Activated CD4-positive, alpha-beta T cell treated with anti-CD3 and anti-CD28 coated beads, Interleukin-2, amount 10 ng/mL, durations not matched to agents 24 days and 14 days (primary cell): ENCODE results near the gene NLGN4X. TPM values are rescaled to one million over a fixed set of nuclear protein-coding genes. Genes with fewer than 3 reads are reported as not detected.

Experiments
- DNase-seq: peaks from one replicate; pipeline ENCODE4 v3.0.0; 2022
- H3K27ac Mint-ChIP-seq: one replicate; pipeline ENCODE4 v1.8.0; 2022; ENCODE audit warnings: mild to moderate bottlenecking, mixed read lengths
- H3K27me3 Mint-ChIP-seq: one replicate; pipeline ENCODE4 v1.8.0; 2022; ENCODE audit warnings: mixed read lengths
- H3K36me3 Mint-ChIP-seq: one replicate; pipeline ENCODE4 v1.8.0; 2022; ENCODE audit warnings: low read depth, mild to moderate bottlenecking, mixed read lengths
- H3K4me1 Mint-ChIP-seq: one replicate; pipeline ENCODE4 v1.8.0; 2021; ENCODE audit warnings: mixed read lengths
- H3K4me3 Mint-ChIP-seq: one replicate; pipeline ENCODE4 v1.8.0; 2022; ENCODE audit warnings: mild to moderate bottlenecking, moderate library complexity, mixed read lengths
- H3K9me3 Mint-ChIP-seq: one replicate; pipeline ENCODE4 v1.8.0; 2021; ENCODE audit warnings: mixed read lengths
- intact Hi-C: fragments of 100-400 bp; cut with micrococcal nuclease; formaldehyde crosslinking; loops from one replicate; pipeline ENCODE4 v1.15.1; 2023
- total RNA-seq: library from RNA; stranded (reverse); gene quantifications from 2 replicates; pipeline ENCODE4 v1.2.3, GENCODE V29; 2022

The NLGN4X gene
- total RNA-seq, 1 donor from 2014 or later: not detected

GRCh38 chrX:6015423-6015822 is 213.2 kb downstream of the NLGN4X start:
- H3K27ac Mint-ChIP-seq: no peak overlapping the region
- no peak overlapping the region for H3K4me3 Mint-ChIP-seq
- H3K4me1 Mint-ChIP-seq: no peaks in the 10 kb centered on the region
- no peaks in the 10 kb centered on the region for H3K27me3 Mint-ChIP-seq
- intact Hi-C loops: no loop called here
- no peak for DNase-seq
- H3K9me3 Mint-ChIP-seq: no peaks in the 10 kb centered on the region
- H3K36me3 Mint-ChIP-seq: no peaks in the 10 kb centered on the region

- no peak for DNase-seq
- no peaks in the 10 kb centered on the region for H3K27me3 Mint-ChIP-seq
- no peaks in the 10 kb centered on the region for H3K9me3 Mint-ChIP-seq
- no peaks in the 10 kb centered on the region for H3K4me1 Mint-ChIP-seq
- intact Hi-C loops: no loop called here
- H3K4me3 Mint-ChIP-seq: no peak overlapping the region
- H3K36me3 Mint-ChIP-seq: no peaks in the 10 kb centered on the region
- no peak overlapping the region for H3K27ac Mint-ChIP-seq
Observed at GRCh38 chrX:6012357-6012756, 216.3 kb downstream of the NLGN4X start.

- Mint-ChIP-seq H3K27me3 (no peaks in the 10 kb centered on the region), H3K9me3 (no peaks in the 10 kb centered on the region), H3K36me3 (no peaks in the 10 kb centered on the region), H3K4me3 (no peak overlapping the region), H3K27ac (no peak overlapping the region), H3K4me1 (no peaks in the 10 kb centered on the region)
- intact Hi-C loops: no loop called here
- no peak for DNase-seq
Observed at GRCh38 chrX:6005856-6006255, 222.8 kb downstream of the NLGN4X start.

- H3K9me3 Mint-ChIP-seq: no peaks in the 10 kb centered on the region
- no peaks in the 10 kb centered on the region for H3K36me3 Mint-ChIP-seq
- intact Hi-C loops: no loop called here
- no peak overlapping the region for H3K27ac Mint-ChIP-seq
- no peak overlapping the region for H3K4me3 Mint-ChIP-seq
- H3K27me3 Mint-ChIP-seq: no peaks in the 10 kb centered on the region
- H3K4me1 Mint-ChIP-seq: no peaks in the 10 kb centered on the region
- DNase-seq: no peak
Observed at GRCh38 chrX:6004529-6004928, 224.1 kb downstream of the NLGN4X start.

- intact Hi-C loops: no loop called here
- H3K4me3 Mint-ChIP-seq: no peak overlapping the region
- no peaks in the 10 kb centered on the region for H3K27me3 Mint-ChIP-seq
- no peak for DNase-seq
- H3K27ac Mint-ChIP-seq: no peak overlapping the region
- H3K36me3 Mint-ChIP-seq: no peaks in the 10 kb centered on the region
- H3K9me3 Mint-ChIP-seq: no peaks in the 10 kb centered on the region
- H3K4me1 Mint-ChIP-seq: no peaks in the 10 kb centered on the region
Observed at GRCh38 chrX:6002056-6002455, 226.6 kb downstream of the NLGN4X start.

GRCh38 chrX:5998901-5999300 is 229.8 kb downstream of the NLGN4X start:
- Mint-ChIP-seq H3K27ac (no peak overlapping the region), H3K4me1 (no peaks in the 10 kb centered on the region), H3K9me3 (no peaks in the 10 kb centered on the region), H3K27me3 (no peaks in the 10 kb centered on the region), H3K4me3 (no peak overlapping the region), H3K36me3 (no peaks in the 10 kb centered on the region)
- intact Hi-C loops: no loop called here
- no peak for DNase-seq

GRCh38 chrX:5998456-5998855 is 230.2 kb downstream of the NLGN4X start:
- no peak overlapping the region for H3K27ac Mint-ChIP-seq
- no peak overlapping the region for H3K4me3 Mint-ChIP-seq
- DNase-seq: no peak
- H3K36me3 Mint-ChIP-seq: no peaks in the 10 kb centered on the region
- no peaks in the 10 kb centered on the region for H3K27me3 Mint-ChIP-seq
- H3K9me3 Mint-ChIP-seq: no peaks in the 10 kb centered on the region
- intact Hi-C loops: no loop called here
- no peaks in the 10 kb centered on the region for H3K4me1 Mint-ChIP-seq

- Mint-ChIP-seq H3K27me3 (no peaks in the 10 kb centered on the region), H3K27ac (no peak overlapping the region), H3K4me3 (no peak overlapping the region), H3K4me1 (no peaks in the 10 kb centered on the region), H3K9me3 (no peaks in the 10 kb centered on the region), H3K36me3 (no peaks in the 10 kb centered on the region)
- intact Hi-C loops: no loop called here
- no peak for DNase-seq
Observed at GRCh38 chrX:5991393-5991792, 237.3 kb downstream of the NLGN4X start.

GRCh38 chrX:5979338-5979737 is 249.3 kb downstream of the NLGN4X start:
- no peaks in the 10 kb centered on the region for H3K4me1 Mint-ChIP-seq
- no peak overlapping the region for H3K27ac Mint-ChIP-seq
- H3K4me3 Mint-ChIP-seq: no peak overlapping the region
- intact Hi-C loops: no loop called here
- DNase-seq: no peak
- no peaks in the 10 kb centered on the region for H3K9me3 Mint-ChIP-seq
- no peaks in the 10 kb centered on the region for H3K36me3 Mint-ChIP-seq
- no peaks in the 10 kb centered on the region for H3K27me3 Mint-ChIP-seq

- no peak overlapping the region for H3K4me3 Mint-ChIP-seq
- H3K27me3 Mint-ChIP-seq: no peaks in the 10 kb centered on the region
- H3K9me3 Mint-ChIP-seq: no peaks in the 10 kb centered on the region
- H3K36me3 Mint-ChIP-seq: no peaks in the 10 kb centered on the region
- no peaks in the 10 kb centered on the region for H3K4me1 Mint-ChIP-seq
- intact Hi-C loops: no loop called here
- no peak overlapping the region for H3K27ac Mint-ChIP-seq
- no peak for DNase-seq
Observed at GRCh38 chrX:5976332-5976731, 252.3 kb downstream of the NLGN4X start.

GRCh38 chrX:5971300-5971699 is 257.4 kb downstream of the NLGN4X start:
- no peaks in the 10 kb centered on the region for H3K27me3 Mint-ChIP-seq
- H3K4me3 Mint-ChIP-seq: no peak overlapping the region
- intact Hi-C loops: no loop called here
- H3K9me3 Mint-ChIP-seq: no peaks in the 10 kb centered on the region
- no peaks in the 10 kb centered on the region for H3K36me3 Mint-ChIP-seq
- no peaks in the 10 kb centered on the region for H3K4me1 Mint-ChIP-seq
- H3K27ac Mint-ChIP-seq: no peak overlapping the region
- DNase-seq: no peak

- no peak overlapping the region for H3K27ac Mint-ChIP-seq
- no peaks in the 10 kb centered on the region for H3K4me1 Mint-ChIP-seq
- no peak for DNase-seq
- no peaks in the 10 kb centered on the region for H3K9me3 Mint-ChIP-seq
- H3K4me3 Mint-ChIP-seq: no peak overlapping the region
- H3K36me3 Mint-ChIP-seq: no peaks in the 10 kb centered on the region
- no peaks in the 10 kb centered on the region for H3K27me3 Mint-ChIP-seq
- intact Hi-C loops: no loop called here
Observed at GRCh38 chrX:5965406-5965805, 263.3 kb downstream of the NLGN4X start.

GRCh38 chrX:5959286-5959685 is 269.4 kb downstream of the NLGN4X start:
- DNase-seq: no peak
- H3K9me3 Mint-ChIP-seq: no peaks in the 10 kb centered on the region
- H3K27ac Mint-ChIP-seq: no peak overlapping the region
- H3K4me1 Mint-ChIP-seq: no peaks in the 10 kb centered on the region
- no peak overlapping the region for H3K4me3 Mint-ChIP-seq
- no peaks in the 10 kb centered on the region for H3K36me3 Mint-ChIP-seq
- H3K27me3 Mint-ChIP-seq: no peaks in the 10 kb centered on the region
- intact Hi-C loops: no loop called here

- H3K27me3 Mint-ChIP-seq: no peaks in the 10 kb centered on the region
- no peaks in the 10 kb centered on the region for H3K9me3 Mint-ChIP-seq
- no peak overlapping the region for H3K4me3 Mint-ChIP-seq
- H3K27ac Mint-ChIP-seq: no peak overlapping the region
- no peak for DNase-seq
- intact Hi-C loops: no loop called here
- H3K4me1 Mint-ChIP-seq: no peaks in the 10 kb centered on the region
- no peaks in the 10 kb centered on the region for H3K36me3 Mint-ChIP-seq
Observed at GRCh38 chrX:5958523-5958922, 270.1 kb downstream of the NLGN4X start.

GRCh38 chrX:5957506-5957905 is 271.2 kb downstream of the NLGN4X start:
- intact Hi-C loops: no loop called here
- no peaks in the 10 kb centered on the region for H3K4me1 Mint-ChIP-seq
- no peak overlapping the region for H3K27ac Mint-ChIP-seq
- no peaks in the 10 kb centered on the region for H3K9me3 Mint-ChIP-seq
- no peak for DNase-seq
- H3K27me3 Mint-ChIP-seq: no peaks in the 10 kb centered on the region
- no peaks in the 10 kb centered on the region for H3K36me3 Mint-ChIP-seq
- H3K4me3 Mint-ChIP-seq: no peak overlapping the region
